Activated CD4-positive, alpha-beta T cell treated with anti-CD3 and anti-CD28 coated beads for 4 hours (primary cell): ENCODE data around the gene CXXC5.
"Not testable (repeated sequence)": the region's sequence is repeated elsewhere in the genome, so short reads cannot be mapped to it uniquely, and the experiment has no call there.

Experiments
- DNase-seq, 2 donors: peaks; one replicate each; pipeline ENCODE4 v3.0.0-alpha.2; 2020

The CXXC5 gene

DNA sequence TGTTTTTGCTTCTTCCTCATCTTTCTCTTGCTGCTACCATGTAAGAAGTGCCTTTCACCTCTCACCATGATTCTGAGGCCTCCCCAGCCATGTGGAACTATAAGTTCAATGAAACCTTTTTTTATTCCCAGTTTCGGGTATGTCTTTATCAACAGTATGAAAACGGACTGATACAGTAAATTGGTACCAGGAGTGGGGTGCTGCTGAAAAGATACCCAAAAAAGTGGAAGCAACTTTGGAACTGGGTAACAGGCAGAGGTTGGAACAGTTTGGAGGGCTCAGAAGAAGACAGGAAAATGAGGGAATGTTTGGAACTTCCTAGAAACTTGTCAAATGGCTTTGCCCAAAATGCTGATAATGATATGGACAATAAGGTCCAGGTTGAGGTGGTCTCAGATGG is 70.3 kb downstream of the CXXC5 start:
- not testable (repeated sequence) for DNase-seq

DNA sequence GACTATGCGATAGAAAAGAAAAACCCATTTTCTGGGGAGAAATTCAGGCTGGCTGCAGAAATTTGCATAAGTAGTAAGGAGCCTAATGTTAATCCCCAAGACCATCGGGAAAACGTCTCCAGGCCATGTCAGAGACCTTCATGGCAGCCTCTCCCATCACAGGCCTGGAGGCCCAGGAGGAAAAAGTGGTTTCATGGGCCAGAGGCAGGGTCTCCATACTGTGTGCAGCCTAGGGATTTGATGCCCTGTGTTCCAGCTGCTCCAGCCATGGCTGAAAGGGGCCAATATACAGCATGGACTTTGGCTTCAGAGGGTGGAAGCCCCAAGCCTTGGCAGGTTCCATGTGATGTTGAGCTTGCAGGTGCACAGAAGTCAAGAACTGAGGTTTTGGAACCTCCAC is 71.8 kb downstream of the CXXC5 start:
- DNase-seq: not testable (repeated sequence)

DNA sequence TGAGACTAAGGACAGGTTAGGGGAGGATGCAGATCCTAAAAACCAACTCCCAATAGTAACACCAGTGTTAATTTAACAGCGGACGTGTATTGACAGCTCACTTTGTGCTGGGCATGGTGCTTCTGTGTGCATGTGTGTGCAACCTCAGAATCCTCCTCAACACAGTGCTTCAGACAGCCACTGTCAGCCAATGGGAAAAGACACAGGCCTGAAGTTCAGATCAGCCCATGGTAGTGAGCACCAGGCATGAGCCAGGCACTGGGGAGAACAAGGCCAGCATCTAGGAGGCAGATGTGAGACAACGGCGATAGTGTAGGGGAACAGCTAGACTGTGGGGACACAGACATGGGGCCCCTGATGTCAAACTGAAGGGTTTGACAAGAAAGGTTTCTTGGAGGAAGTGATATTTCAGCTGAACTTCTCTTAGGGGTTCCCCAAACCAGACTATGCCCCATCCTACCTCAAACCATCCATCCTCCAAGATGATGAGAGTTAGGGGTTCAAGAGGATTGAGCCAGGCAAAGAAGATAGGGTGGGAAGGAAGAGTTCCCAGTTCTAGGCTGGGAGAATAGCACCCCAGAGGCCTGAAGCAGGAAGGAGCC is 75.9 kb downstream of the CXXC5 start:
- DNase-seq: no peak

DNA sequence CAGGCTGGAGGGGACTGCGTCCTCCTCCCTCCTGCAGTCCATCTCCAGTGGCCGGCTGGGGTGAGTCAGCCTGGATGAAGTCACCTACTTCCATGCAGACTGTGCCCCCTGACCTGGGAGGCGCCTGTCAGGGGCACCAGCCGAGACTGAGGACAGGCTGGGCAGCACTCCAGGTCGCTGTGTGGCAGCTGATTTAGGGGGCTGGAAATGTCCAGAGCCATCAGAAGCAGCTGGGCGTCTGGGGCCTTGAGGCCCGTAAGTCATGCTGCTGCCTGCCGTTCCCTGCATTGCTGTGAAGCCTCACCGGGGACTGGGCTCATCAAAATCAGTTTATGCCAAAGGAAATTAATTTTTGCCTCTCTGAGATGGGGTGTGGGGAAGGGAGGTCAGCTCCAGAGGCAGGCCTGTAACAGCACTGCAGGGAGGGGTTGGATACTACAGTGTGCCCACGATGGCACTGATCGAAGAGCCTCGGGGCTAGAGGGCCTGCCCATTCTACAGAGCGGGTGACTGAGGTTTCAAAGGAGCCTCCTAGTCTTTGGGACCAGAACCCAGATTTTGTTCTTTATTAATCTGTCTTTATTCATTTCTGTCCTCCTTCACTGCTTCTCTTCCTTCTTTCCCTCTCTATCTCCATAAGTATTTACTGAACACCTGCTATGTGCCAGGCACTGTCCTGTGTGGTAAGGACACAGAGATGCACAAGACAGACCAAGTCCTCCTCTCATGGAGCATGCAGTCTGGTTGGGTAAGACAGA is 77.1 kb downstream of the CXXC5 start:
- DNase-seq: no peak

DNA sequence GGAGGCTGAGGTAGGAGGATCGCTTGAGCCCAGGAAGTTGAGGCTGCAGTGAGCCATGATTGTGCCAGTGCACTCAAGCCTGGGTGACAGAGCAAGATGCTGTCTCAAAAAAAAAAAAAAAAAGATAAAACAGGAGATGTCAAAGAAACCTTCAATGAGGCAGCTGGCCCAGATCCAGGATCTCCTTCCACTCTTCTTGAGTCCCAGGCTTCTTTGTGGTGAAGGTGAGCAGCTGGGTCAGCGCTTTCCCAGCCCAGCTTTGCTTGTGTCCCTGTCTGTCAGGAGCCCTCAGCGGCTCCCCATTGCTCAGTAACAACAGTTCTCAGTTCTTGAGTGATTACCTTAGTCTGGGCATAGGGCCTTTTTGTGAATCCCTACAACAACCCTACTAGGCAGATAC is 78.1 kb downstream of the CXXC5 start:
- DNase-seq: no peak

DNA sequence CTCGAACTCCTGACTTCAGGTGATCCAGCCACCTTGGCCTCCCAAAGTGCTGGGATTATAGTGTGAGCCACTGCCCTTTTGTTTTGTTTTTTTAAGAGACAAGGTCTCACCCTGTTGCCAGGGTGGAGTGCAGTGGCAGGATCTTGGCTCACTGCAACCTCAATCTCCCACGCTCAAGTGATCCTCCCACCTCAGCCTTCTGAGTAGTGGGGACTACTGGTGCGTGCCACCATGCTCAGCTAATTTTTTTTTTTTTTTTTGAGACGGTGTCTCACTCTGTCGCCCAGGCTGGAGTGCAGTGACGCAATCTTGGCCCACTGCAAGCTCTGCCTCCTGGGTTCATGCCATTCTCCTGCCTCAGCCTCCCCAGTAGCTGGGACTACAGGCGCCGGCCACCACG is 79.5 kb downstream of the CXXC5 start:
- DNase-seq: not testable (repeated sequence)

DNA sequence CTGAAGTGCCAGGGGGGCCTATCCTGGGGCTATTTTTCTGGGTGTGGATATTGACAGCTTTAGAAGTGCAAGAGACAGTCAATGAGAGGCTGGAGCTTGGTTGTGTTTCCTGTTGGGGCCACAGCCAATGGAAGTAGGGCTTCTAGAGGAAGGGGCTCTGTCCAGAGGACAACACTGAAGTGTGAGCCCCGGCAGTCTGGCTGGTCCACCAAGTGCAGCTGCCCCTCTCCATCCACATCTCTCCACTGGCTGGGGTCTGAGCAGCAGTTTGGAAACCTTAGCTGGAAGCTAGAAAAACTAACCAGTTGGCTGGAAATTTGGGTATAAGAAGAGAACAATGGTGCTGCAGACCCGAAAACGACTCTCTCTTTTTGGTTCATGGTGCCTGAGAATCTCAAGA is 83.1 kb downstream of the CXXC5 start:
- no peak for DNase-seq

DNA sequence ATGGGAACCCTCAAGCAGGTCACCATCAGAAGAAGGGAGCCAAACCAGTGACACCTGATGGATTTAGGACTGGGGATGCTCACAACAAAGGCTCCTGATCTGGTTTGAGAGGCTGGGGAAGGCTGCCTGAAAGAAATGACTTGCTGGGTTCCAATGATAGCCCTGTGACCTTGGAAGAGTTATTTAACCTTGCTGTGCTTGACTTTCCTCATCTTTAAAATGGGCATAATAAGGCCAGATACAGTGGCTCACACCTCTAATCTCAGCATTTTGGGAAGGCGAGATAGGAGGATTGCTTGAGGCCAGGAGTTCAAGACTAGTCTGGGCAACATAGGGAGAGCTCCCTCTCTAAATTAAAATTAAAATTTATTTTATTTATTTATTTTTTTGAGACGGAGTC is 83.9 kb downstream of the CXXC5 start:
- no peak for DNase-seq

DNA sequence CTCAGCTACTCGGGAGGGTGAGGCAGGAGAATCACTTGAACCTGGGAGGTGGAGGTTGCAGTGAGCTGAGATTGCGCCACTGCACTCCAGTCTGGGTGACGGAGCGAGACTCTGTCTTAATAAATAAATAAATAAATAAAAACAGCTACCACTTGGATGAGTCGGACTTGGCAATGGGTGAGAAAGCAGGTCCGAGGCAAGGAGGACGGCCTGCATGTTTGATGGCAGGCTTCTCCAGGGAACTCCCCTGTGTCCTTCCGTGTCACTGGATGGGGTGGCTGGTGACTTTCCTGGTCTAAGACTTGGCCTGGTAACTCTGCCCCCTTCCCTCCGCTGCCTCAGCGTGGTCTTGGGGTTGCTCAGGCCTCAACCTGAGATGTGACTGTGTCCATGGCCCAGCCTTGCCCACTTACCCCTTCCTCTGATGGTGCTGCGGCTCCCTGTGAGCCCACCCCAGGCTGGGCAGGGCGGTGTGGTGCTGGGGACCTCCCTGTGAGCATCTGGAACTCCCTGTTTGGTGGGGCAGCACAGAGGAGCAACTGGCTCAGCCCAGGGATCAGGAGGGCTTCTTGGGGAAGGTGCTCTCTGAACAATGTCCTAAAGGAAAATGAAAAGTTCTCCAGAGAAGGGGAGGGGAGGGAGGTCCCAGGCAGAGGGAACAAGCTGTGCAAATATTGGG is 85.0 kb downstream of the CXXC5 start:
- DNase-seq: no peak
